HEK293 (cell line): Measurements from ENCODE around the gene FKBP7.

Experiments
- CTCF ChIA-PET: fragments of 350-600 bp; formaldehyde crosslinking; extraction: SDS; loops from one replicate; lab custom pipeline; 2021; ENCODE audit warnings: antibody characterized with exemption; lab: Yijun Ruan, JAX
- POLR2A ChIA-PET: fragments of 300-600 bp; formaldehyde crosslinking; extraction: SDS; loops from one replicate; lab custom pipeline; 2020; ENCODE audit warnings: antibody characterized with exemption, inconsistent platforms; lab: Yijun Ruan, JAX
- H3K27ac ChIP-seq: fragments of 200-500 bp; sonication (Bioruptor generic); 2 replicates; pipeline ENCODE4 v1.5.1; 2014; ENCODE audit warnings: low read depth, low read length, control low read depth, inconsistent platforms; ENCODE audit errors: extremely low read depth
- H3K36me3 ChIP-seq, 2 experiments: fragments of 200-500 bp in 1 of 2; sonication (Bioruptor generic) in 1 of 2; 1 replicate in 1 of 2; 2 replicates in 1 of 2; pipeline ENCODE4 v1.5.1; 2014 to 2017; ENCODE audit warnings: inconsistent platforms in 2 of 2, low read length in 2 of 2; ENCODE audit not compliant: control insufficient read depth in 2 of 2, insufficient read depth in 1 of 2
- H3K4me1 ChIP-seq: fragments of 200-500 bp; sonication (Bioruptor generic); 2 replicates; pipeline ENCODE4 v1.5.1; 2014; ENCODE audit warnings: mild to moderate bottlenecking, low read length, inconsistent platforms; ENCODE audit not compliant: control insufficient read depth, insufficient read depth
- H3K4me3 ChIP-seq: 2 replicates; pipeline ENCODE4 v1.5.1; 2011; ENCODE audit warnings: low read depth, mild to moderate bottlenecking, control low read depth, low read length, moderate library complexity
- H3K9me3 ChIP-seq: fragments of 200-500 bp; sonication (Bioruptor generic); 2 replicates; pipeline ENCODE4 v1.5.1; 2014; ENCODE audit warnings: low read depth, low read length, inconsistent platforms; ENCODE audit not compliant: control insufficient read depth, insufficient read depth
- HIC1 ChIP-seq: fragments of 450-650 bp; formaldehyde crosslinking; IDR thresholded peaks from 2 replicates; pipeline ENCODE4 v1.5.1; 2016; ENCODE audit warnings: missing biosample characterization, missing genetic modification characterization
- KLF9 ChIP-seq: fragments of 450-650 bp; formaldehyde crosslinking; IDR thresholded peaks from 2 replicates; pipeline ENCODE4 v1.5.1; 2016; ENCODE audit warnings: missing biosample characterization, missing genetic modification characterization, low read depth
- PBX3 ChIP-seq: sonication (generic); formaldehyde crosslinking; IDR thresholded peaks from 2 replicates; pipeline ENCODE4 v1.8.1; 2022; ENCODE audit warnings: mild to moderate bottlenecking, moderate library complexity, missing genetic modification reagents
- SALL2 ChIP-seq: fragments of 450-650 bp; formaldehyde crosslinking; IDR thresholded peaks from 2 replicates; pipeline ENCODE4 v1.5.0; 2017; ENCODE audit warnings: missing biosample characterization, mild to moderate bottlenecking, missing genetic modification characterization, borderline replicate concordance
- SP2 ChIP-seq: fragments of 450-650 bp; formaldehyde crosslinking; IDR thresholded peaks from 2 replicates; pipeline ENCODE4 v1.5.1; 2016; ENCODE audit warnings: missing biosample characterization, missing genetic modification characterization
- TSHZ1 ChIP-seq: fragments of 450-650 bp; formaldehyde crosslinking; IDR thresholded peaks from 2 replicates; pipeline ENCODE4 v1.5.1; 2016; ENCODE audit warnings: missing biosample characterization, missing genetic modification characterization, borderline replicate concordance
- WT1 ChIP-seq: fragments of 450-650 bp; formaldehyde crosslinking; IDR thresholded peaks from 2 replicates; pipeline ENCODE4 v1.5.1; 2016; ENCODE audit warnings: missing biosample characterization, missing genetic modification characterization
- ZBTB48 ChIP-seq: fragments of 450-650 bp; formaldehyde crosslinking; IDR thresholded peaks from 2 replicates; pipeline ENCODE4 v1.5.1; 2016; ENCODE audit warnings: missing biosample characterization, missing genetic modification characterization
- ZNF324 ChIP-seq: fragments of 450-650 bp; formaldehyde crosslinking; IDR thresholded peaks from 2 replicates; pipeline ENCODE4 v1.5.1; 2016; ENCODE audit warnings: missing biosample characterization, missing genetic modification characterization
- ZNF335 ChIP-seq: fragments of 450-650 bp; formaldehyde crosslinking; conservative IDR thresholded peaks from 2 replicates; pipeline ENCODE4 v1.5.1; 2016; ENCODE audit warnings: missing biosample characterization, missing genetic modification characterization
- ZNF366 ChIP-seq: fragments of 450-650 bp; formaldehyde crosslinking; conservative IDR thresholded peaks from 2 replicates; pipeline ENCODE4 v1.5.1; 2016; ENCODE audit warnings: missing biosample characterization, missing genetic modification characterization
- ZNF501 ChIP-seq: fragments of 450-650 bp; formaldehyde crosslinking; IDR thresholded peaks from 2 replicates; pipeline ENCODE4 v1.5.1; 2016; ENCODE audit warnings: missing biosample characterization, missing genetic modification characterization
- ZNF596 ChIP-seq: fragments of 450-650 bp; IDR thresholded peaks from 2 replicates; pipeline ENCODE4 v1.5.0; 2018; ENCODE audit warnings: missing biosample characterization, mild to moderate bottlenecking, missing genetic modification characterization, moderate library complexity
- ZNF621 ChIP-seq: fragments of 450-650 bp; formaldehyde crosslinking; IDR thresholded peaks from 2 replicates; pipeline ENCODE4 v1.5.1; 2017; ENCODE audit warnings: missing biosample characterization, missing genetic modification characterization
- ZNF654 ChIP-seq: fragments of 450-650 bp; formaldehyde crosslinking; IDR thresholded peaks from 2 replicates; pipeline ENCODE4 v1.5.1; 2016; ENCODE audit warnings: low read depth, missing biosample characterization, missing genetic modification characterization
- ZNF660 ChIP-seq: fragments of 450-650 bp; IDR thresholded peaks from 2 replicates; pipeline ENCODE4 v1.5.1; 2018; ENCODE audit warnings: missing biosample characterization, mild to moderate bottlenecking, missing genetic modification characterization
- ZNF76 ChIP-seq: fragments of 450-650 bp; formaldehyde crosslinking; IDR thresholded peaks from 2 replicates; pipeline ENCODE4; 2016; ENCODE audit warnings: low read depth, missing biosample characterization, missing genetic modification characterization, borderline replicate concordance
- ZXDB ChIP-seq: fragments of 450-650 bp; formaldehyde crosslinking; IDR thresholded peaks from 2 replicates; pipeline ENCODE4 v1.5.1; 2016; ENCODE audit warnings: missing biosample characterization, missing genetic modification characterization

Gene FKBP7

GRCh38 chr2:178450774-178451525 is 27.4 kb downstream of the FKBP7 start, which contains the start of the genes PJVK and PRKRA (continued):
- TF ChIP-seq ZNF335 (peak; percentile 89), ZNF76 (tag by site-specific recombination) (peak; percentile 92), ZXDB (tag by site-specific recombination) (peak; percentile 78), SP2 (tag by site-specific recombination) (peak; percentile 90), WT1 (tag by site-specific recombination) (peak; percentile 24; the same call in 1 of the 2 replicates)

GRCh38 chr2:178450524-178450773 is 28.0 kb downstream of the FKBP7 start:
- Histone ChIP-seq H3K27ac (peak overlapping the region; percentile 83), H3K4me3 (peak overlapping the region; percentile 92), H3K36me3 (peaks cover 9 to 39% of the 10 kb centered on the region in 2 experiments), H3K4me1 (0 out of 2 replicates have a peak, but pooled peaks cover 9% of the 10 kb centered on the region), H3K9me3 (no peaks in the 10 kb centered on the region)
- ChIA-PET CTCF (interaction anchor here (3.3 kb wide), 1 partner anchor 36 kb away, joined by 16 read pairs; no protein-coding TSS in a partner anchor), POLR2A (interaction anchor here (0.6 to 2.1 kb wide), 21 partner anchors 13 to 805 kb away, joined by 3 to 33 read pairs (median 6); partner anchors contain the start of genes PDE11A, PLEKHA3 and RBM45)
- 0 out of 2 replicates have a peak, but pooled peaks have one; percentile 32 for TF ChIP-seq ZNF660
- TF ChIP-seq KLF9 (tag by site-specific recombination): no peak
- TF ChIP-seq HIC1: no peak
- no peak for TF ChIP-seq ZNF324 (tag by site-specific recombination)
- TF ChIP-seq ZNF76 (tag by site-specific recombination): no peak
- no peak for TF ChIP-seq ZNF654 (tag by site-specific recombination)
- TF ChIP-seq ZNF596 (tag by site-specific recombination): peak; percentile 51; the same call in 1 of the 2 replicates
- TF ChIP-seq TSHZ1: no peak
- peak; percentile 78 for TF ChIP-seq ZBTB48

- TF ChIP-seq ZNF501 (tag by site-specific recombination): 0 out of 2 replicates have a peak, but pooled peaks have one; percentile 23
- 0 out of 2 replicates have a peak, but pooled peaks have one; percentile 12 for TF ChIP-seq ZNF366 (tag by site-specific recombination)
- TF ChIP-seq ZNF335: 0 out of 2 replicates have a peak, but pooled peaks have one; percentile 57
- TF ChIP-seq SALL2 (tag by site-specific recombination): no peak
- TF ChIP-seq PBX3 (CRISPR knock-in tag): no peak
- TF ChIP-seq ZNF621 (tag by site-specific recombination): no peak
- ChIA-PET POLR2A (interaction anchor here (0.6 to 2.1 kb wide), 8 partner anchors 15 to 337 kb away, joined by 5 to 33 read pairs (median 10); partner anchors contain the start of gene RBM45), CTCF (interaction anchor here (0.7 to 3.3 kb wide), 4 partner anchors 35 to 144 kb away, joined by 3 to 16 read pairs (median 4); no protein-coding TSS in a partner anchor)
- Histone ChIP-seq H3K36me3 (peaks cover 9 to 44% of the 10 kb centered on the region in 2 experiments), H3K4me1 (0 out of 2 replicates have a peak, but pooled peaks cover 9% of the 10 kb centered on the region), H3K9me3 (no peaks in the 10 kb centered on the region), H3K27ac (peak overlapping the region; percentile 83), H3K4me3 (peak overlapping the region; percentile 92)
Measured at GRCh38 chr2:178449700-178450523, 28.5 kb downstream of the FKBP7 start.
